Adrenal gland (tissue), 5 donors: ENCODE results near the gene PLEKHA6.

Experiments used
- CTCF ChIP-seq, 6 experiments: fragments of 450-650 bp in 4 of 6; fragments of 200-600 bp in 2 of 6; sonication (generic) in 1 of 6; IDR thresholded peaks; 1 replicate in 5 of 6; 2 replicates in 1 of 6; pipeline versions ENCODE4 v1.5.1 to v1.8.0; 2016 to 2021; ENCODE audit warnings: antibody characterized with exemption in 6 of 6, mild to moderate bottlenecking in 2 of 6, moderate library complexity in 1 of 6
- POLR2A ChIP-seq, 2 donors: fragments of 450-650 bp; IDR thresholded peaks; one replicate each; pipeline ENCODE4 v1.6.1; 2017; ENCODE audit warnings: antibody characterized with exemption in 2 of 2, mild to moderate bottlenecking in 2 of 2, moderate library complexity in 1 of 2
- donor health status: DM: no; HTN: no; CAD: no.

GRCh38 chr1:204204944-204205343 is 154.8 kb downstream of the PLEKHA6 start:
- TF ChIP-seq CTCF (IDR thresholded peaks at IDR 0.05) (no peak), POLR2A (IDR thresholded peaks at IDR 0.05) (no peak)
